Ovary (tissue), 3 donors: ENCODE data around the gene FBXO40.

Experiments
- EP300 ChIP-seq: sonication (generic); formaldehyde crosslinking; IDR thresholded peaks from one replicate; pipeline ENCODE4 v1.6.1; 2017; ENCODE audit warnings: antibody characterized with exemption
- POLR2A ChIP-seq: fragments of 450-650 bp; IDR thresholded peaks from one replicate; pipeline ENCODE4 v1.6.1; 2017; ENCODE audit warnings: antibody characterized with exemption, mild to moderate bottlenecking, moderate library complexity
- TF ChIP-seq, protein P1 (sequence below), 3 donors: fragments of 450-650 bp in 2 of 3; fragments of 200-600 bp in 1 of 3; IDR thresholded peaks; one replicate each; pipeline versions ENCODE4 v1.5.1 to v1.8.0; 2016 to 2022; ENCODE audit warnings: antibody characterized with exemption in 3 of 3, mild to moderate bottlenecking in 1 of 3
- donor health status: DM: no; HTN: no; CAD: no.

- TF ChIP-seq POLR2A (no peak), EP300 (no peak)
- TF ChIP-seq, protein P1, sequence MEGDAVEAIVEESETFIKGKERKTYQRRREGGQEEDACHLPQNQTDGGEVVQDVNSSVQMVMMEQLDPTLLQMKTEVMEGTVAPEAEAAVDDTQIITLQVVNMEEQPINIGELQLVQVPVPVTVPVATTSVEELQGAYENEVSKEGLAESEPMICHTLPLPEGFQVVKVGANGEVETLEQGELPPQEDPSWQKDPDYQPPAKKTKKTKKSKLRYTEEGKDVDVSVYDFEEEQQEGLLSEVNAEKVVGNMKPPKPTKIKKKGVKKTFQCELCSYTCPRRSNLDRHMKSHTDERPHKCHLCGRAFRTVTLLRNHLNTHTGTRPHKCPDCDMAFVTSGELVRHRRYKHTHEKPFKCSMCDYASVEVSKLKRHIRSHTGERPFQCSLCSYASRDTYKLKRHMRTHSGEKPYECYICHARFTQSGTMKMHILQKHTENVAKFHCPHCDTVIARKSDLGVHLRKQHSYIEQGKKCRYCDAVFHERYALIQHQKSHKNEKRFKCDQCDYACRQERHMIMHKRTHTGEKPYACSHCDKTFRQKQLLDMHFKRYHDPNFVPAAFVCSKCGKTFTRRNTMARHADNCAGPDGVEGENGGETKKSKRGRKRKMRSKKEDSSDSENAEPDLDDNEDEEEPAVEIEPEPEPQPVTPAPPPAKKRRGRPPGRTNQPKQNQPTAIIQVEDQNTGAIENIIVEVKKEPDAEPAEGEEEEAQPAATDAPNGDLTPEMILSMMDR (IDR thresholded peaks at IDR 0.05): no peak
Observed at GRCh38 chr3:121667333-121667732, 74.2 kb downstream of the FBXO40 start.
